Activated CD8-positive, alpha-beta memory T cell treated with anti-CD3 and anti-CD28 coated beads for 4 hours (primary cell): ENCODE data around the gene SLCO4A1.

Experiments
- DNase-seq, 2 donors: peaks; one replicate each; pipeline ENCODE4 v3.0.0-alpha.2; 2020; ENCODE audit warnings: low read depth in 2 of 2

The SLCO4A1 gene

DNA sequence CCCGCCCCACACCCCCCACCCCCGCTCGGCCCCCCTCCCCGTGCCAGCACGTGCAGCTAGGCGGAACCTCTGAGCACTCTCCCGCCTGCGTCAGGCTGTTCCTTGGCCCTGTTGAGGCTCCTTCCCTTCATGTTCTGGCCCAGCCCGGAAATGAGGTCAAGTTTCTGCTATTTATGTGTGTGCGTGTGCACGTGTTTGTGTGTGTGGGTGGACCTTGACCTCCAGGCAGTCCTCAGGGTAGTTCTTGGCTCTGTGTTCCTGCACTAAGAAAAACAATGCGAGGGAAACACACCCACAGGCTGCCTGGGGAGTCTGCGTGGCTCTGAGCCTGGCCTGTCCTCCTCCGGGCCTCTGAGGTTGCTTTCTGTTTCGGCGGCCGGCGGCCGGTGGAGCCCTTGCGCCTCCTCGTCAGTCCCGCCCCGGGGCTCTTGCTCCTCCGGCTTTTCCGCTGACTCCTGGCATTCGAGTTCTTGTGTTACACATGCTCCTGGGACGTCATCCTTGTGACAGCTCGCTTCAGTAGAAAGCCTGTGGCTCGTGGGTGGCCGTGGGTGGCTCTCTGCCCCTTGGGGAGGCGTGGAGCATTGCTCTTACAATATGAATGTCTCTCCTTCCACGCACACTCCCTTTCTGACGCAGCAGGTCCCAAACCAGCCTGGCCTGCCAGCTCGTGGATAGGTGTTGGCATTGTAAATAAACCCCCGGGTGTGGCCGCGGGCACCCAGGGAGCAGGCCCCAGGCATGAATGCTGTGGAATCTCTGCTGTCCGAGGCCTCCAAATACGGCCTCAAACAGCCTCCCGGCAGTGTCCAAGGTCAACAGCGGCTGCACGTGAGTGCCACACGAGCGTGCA lies 10.0 kb downstream of the SLCO4A1 start:
- DNase-seq, result peak; percentile 27 to 35

DNA sequence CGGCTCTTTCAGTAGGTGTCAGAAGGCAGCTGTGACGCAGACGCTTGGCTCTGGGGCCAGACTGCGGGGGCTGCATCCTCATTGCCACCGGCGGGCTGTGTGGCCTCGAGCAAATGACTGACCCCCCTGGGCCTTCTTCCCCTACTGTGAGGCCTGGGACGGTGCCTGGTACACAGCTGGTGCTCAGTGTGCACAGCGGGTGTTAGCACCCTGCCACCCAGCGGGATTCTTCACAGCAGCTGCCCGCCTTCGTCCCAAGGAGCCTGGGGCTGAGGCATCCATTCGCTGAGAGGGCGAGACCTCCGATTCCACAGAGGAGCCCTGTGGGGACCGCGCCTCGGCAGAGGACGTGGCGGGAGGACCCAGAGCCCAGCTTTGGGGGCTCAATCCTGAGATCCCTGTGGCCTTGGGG lies 10.6 kb downstream of the SLCO4A1 start:
- DNase-seq, result no peak

DNA sequence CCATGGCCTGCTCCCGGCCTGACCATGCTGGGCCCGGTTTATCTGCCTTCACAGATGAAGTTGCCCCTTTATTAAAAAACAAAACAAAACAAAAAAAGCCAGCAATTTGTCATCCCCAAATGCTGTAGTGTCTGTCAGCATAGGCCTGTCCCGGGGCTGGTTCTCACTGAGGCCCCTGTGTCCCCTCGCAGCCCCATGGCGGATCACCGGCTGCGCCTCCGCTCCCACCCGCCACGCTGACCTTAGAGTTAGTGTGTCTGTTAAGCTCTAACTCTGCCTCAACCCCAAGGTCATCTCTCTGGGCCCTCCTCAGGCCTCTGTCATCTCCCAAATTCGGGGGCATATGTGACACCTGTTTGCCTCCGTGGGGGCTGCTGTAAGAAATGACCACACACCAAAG lies 11.1 kb downstream of the SLCO4A1 start:
- no peak for DNase-seq

DNA sequence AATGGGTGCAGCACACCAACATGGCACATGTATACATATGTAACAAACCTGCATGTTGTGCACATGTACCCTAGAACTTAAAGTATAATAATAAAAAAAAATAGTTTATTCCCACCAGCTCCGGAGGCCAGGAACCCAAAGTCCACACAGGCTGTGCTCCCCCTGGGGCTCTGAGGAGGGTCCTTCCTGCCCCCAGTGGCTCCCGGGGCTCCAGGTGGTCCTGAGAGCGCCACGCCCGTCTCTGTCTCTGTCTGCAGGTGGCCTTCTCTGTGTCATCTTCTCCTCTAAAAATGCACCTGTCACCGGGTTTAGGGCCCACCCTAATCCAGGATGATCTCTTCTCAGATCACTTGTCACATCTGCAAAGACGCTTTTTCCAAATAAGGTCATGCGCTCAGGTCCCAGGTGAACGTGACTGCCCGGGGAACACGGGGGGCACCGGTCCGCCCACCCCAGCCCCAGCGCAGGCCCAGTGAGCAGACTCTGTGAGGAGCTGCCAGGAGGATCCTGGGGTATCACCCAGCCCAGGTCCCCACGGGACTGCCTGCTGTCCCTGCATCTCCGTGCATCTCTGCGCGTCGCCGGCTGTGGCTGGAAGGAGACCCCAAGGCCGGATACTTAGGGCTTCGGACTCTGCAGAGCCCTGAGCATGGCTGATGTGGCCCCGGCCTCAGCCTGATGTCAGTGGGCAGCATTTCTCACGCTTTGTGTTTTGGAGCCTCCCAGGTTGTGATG lies 11.8 kb downstream of the SLCO4A1 start:
- DNase-seq, result no peak

GRCh38 chr20:62655282-62656196 lies 13.2 kb downstream of the SLCO4A1 start:
- DNase-seq, result no peak

- no peak for DNase-seq
Observed at GRCh38 chr20:62656197-62656918, 14.1 kb downstream of the SLCO4A1 start.

- no peak for DNase-seq
Observed at GRCh38 chr20:62656919-62657588, 14.8 kb downstream of the SLCO4A1 start.

- DNase-seq, result no peak
Observed at GRCh38 chr20:62657589-62657942, 15.3 kb downstream of the SLCO4A1 start.

DNA sequence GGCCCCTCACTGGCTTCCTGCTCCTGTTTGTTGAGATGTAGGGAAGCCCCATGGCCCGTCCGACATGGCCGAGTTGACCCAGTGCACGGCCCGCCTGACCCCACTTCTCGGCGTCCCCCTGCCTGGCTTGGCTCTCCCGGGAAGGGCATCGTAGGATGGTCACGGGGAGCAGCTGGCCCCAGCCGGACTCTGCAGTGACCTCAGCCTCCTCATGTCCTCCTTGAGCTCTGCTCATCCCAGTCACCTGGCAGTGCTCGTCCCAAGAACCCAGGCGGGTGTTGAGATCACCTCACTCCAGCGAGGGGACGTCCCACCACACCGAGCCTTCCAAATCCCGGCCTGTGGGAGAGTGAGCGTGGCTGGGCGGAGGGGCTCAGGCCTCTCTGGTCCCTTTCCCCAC lies 15.7 kb downstream of the SLCO4A1 start:
- no peak for DNase-seq

GRCh38 chr20:62658593-62659178 lies 16.4 kb downstream of the SLCO4A1 start:
- DNase-seq, result no peak

GRCh38 chr20:62659488-62660239 lies 17.4 kb downstream of the SLCO4A1 start:
- DNase-seq, result no peak

- DNase-seq, result no peak
Observed at GRCh38 chr20:62660240-62660615, 17.9 kb downstream of the SLCO4A1 start.

- DNase-seq, result no peak
Observed at GRCh38 chr20:62660768-62661167, 18.5 kb downstream of the SLCO4A1 start.

GRCh38 chr20:62661647-62662046 lies 19.3 kb downstream of the SLCO4A1 start:
- DNase-seq, result no peak

DNA sequence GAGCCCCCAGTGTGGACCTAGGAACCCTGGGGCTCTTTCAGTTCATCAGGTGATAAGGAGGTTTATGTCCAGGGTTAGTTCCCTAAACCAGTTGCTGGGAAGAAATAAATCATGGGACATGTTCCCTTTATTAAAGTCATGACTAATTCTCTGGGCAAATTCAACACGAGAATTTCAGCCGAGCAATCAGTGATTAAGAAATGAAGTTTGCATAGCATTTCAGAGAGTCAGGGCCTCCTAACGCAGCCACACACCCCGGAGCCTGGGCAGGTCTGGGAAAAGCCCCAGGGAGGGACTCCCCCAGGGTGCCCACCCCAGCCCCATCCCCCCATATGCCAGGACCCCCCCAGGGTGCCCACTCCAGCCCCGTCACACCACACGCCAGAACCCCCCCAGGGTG lies 20.1 kb downstream of the SLCO4A1 start:
- DNase-seq, result no peak

- no peak for DNase-seq
Observed at GRCh38 chr20:62663145-62664018, 21.1 kb downstream of the SLCO4A1 start.

- DNase-seq, result no peak
Observed at GRCh38 chr20:62664019-62664971, 22.0 kb downstream of the SLCO4A1 start.
